ENCODE results near the gene SLC16A6. TPM values are rescaled to one million over a fixed set of nuclear protein-coding genes. Genes with fewer than 3 reads are reported as not detected.

Gene SLC16A6
- total RNA-seq, 1 experiment from 2014 or later = 0.70 TPM

GRCh38 chr17:68294617-68295016 is 3.7 kb upstream of the SLC16A6 start:
- POLR2A ChIA-PET (ENCODE audit: unreplicated experiment) = no interaction called here
- Histone ChIP-seq H3K4me2 (no peak overlapping the region), H3K79me2 (ENCODE audit: low read depth) (peaks cover 3% of the 10 kb centered on the region; the same call in 1 of the 2 replicates), H3K27me3 (ENCODE audit: insufficient read depth, low read depth) (no peaks in the 10 kb centered on the region), H3K27ac (no peak overlapping the region), H3F3A (ENCODE audit: insufficient read depth, low read depth) (peaks cover 13% of the 10 kb centered on the region), H3K9me2 (ENCODE audit: insufficient read depth) (no peaks in the 10 kb centered on the region), H4K20me1 (ENCODE audit: insufficient read depth) (no peaks in the 10 kb centered on the region), H3K36me3 (ENCODE audit: low read depth) (no peaks in the 10 kb centered on the region), H3K4me3 (no peak overlapping the region), H2AFZ (no peak overlapping the region), H3K4me1 (replicated peaks; ENCODE audit: insufficient read depth) (peaks cover 16% of the 10 kb centered on the region), H3K9me3 (ENCODE audit: insufficient read depth, low read depth) (no peaks in the 10 kb centered on the region)
- TF ChIP-seq CTCF (conservative IDR thresholded peaks at IDR 0.05) (no peak), EZH2 (IDR thresholded peaks at IDR 0.05; ENCODE audit: low read depth) (no peak)
- intact Hi-C loops (cut with micrococcal nuclease; ENCODE audit: unreplicated experiment) = loop anchor here (5.0 to 10.0 kb wide), 2 partner anchors 60 to 83 kb away; no protein-coding TSS in a partner anchor
- CTCF ChIA-PET = no interaction called here
- no peak for DNase-seq
- no TSS peak for BruUV-seq (replicated peaks)

GRCh38 chr17:68294196-68294555 is 3.2 kb upstream of the SLC16A6 start:
- no peak overlapping the region for H3K4me3 ChIP-seq
- no TSS peak for BruUV-seq (replicated peaks)
- no peak for TF ChIP-seq CTCF (conservative IDR thresholded peaks at IDR 0.05)
- no peak for TF ChIP-seq EZH2 (IDR thresholded peaks at IDR 0.05; ENCODE audit: low read depth)
- H3K27ac ChIP-seq = no peak overlapping the region
- CTCF ChIA-PET = no interaction called here
- no peaks in the 10 kb centered on the region for H4K20me1 ChIP-seq (ENCODE audit: insufficient read depth)
- peaks cover 20% of the 10 kb centered on the region for H3K4me1 ChIP-seq (replicated peaks; ENCODE audit: insufficient read depth)
- no peaks in the 10 kb centered on the region for H3K9me3 ChIP-seq (ENCODE audit: insufficient read depth, low read depth)
- H3F3A ChIP-seq (ENCODE audit: insufficient read depth, low read depth) = peaks cover 18% of the 10 kb centered on the region
- H3K79me2 ChIP-seq (ENCODE audit: low read depth) = peaks cover 3% of the 10 kb centered on the region; the same call in 1 of the 2 replicates
- DNase-seq = no peak
- POLR2A ChIA-PET (ENCODE audit: unreplicated experiment) = no interaction called here
- intact Hi-C loops (cut with micrococcal nuclease; ENCODE audit: unreplicated experiment) = loop anchor here (5.0 to 10.0 kb wide), 2 partner anchors 61 to 83 kb away; no protein-coding TSS in a partner anchor
- H3K4me2 ChIP-seq = no peak overlapping the region
- H2AFZ ChIP-seq = no peak overlapping the region
- H3K9me2 ChIP-seq (ENCODE audit: insufficient read depth) = no peaks in the 10 kb centered on the region
- H3K27me3 ChIP-seq (ENCODE audit: insufficient read depth, low read depth) = no peaks in the 10 kb centered on the region
- H3K36me3 ChIP-seq (ENCODE audit: low read depth) = no peaks in the 10 kb centered on the region

GRCh38 chr17:68293490-68294195 is 2.7 kb upstream of the SLC16A6 start:
- Histone ChIP-seq H3K27me3 (ENCODE audit: insufficient read depth, low read depth) (no peaks in the 10 kb centered on the region), H3K9me2 (ENCODE audit: insufficient read depth) (no peaks in the 10 kb centered on the region), H3K27ac (no peak overlapping the region), H2AFZ (no peak overlapping the region), H3K9me3 (ENCODE audit: insufficient read depth, low read depth) (no peaks in the 10 kb centered on the region), H3K4me3 (no peak overlapping the region), H3K79me2 (ENCODE audit: low read depth) (peaks cover 3% of the 10 kb centered on the region; the same call in 1 of the 2 replicates), H3K36me3 (ENCODE audit: low read depth) (no peaks in the 10 kb centered on the region), H3F3A (ENCODE audit: insufficient read depth, low read depth) (peaks cover 18% of the 10 kb centered on the region), H3K4me1 (replicated peaks; ENCODE audit: insufficient read depth) (peaks cover 20% of the 10 kb centered on the region), H4K20me1 (ENCODE audit: insufficient read depth) (no peaks in the 10 kb centered on the region), H3K4me2 (no peak overlapping the region)
- ChIA-PET POLR2A (ENCODE audit: unreplicated experiment) (no interaction called here), CTCF (no interaction called here)
- TF ChIP-seq CTCF (conservative IDR thresholded peaks at IDR 0.05) (no peak), EZH2 (IDR thresholded peaks at IDR 0.05; ENCODE audit: low read depth) (no peak)
- no TSS peak for BruUV-seq (replicated peaks)
- no peak for DNase-seq
- intact Hi-C loops (cut with micrococcal nuclease; ENCODE audit: unreplicated experiment) = loop anchor here (2.0 to 10.0 kb wide), 3 partner anchors 19 to 84 kb away; no protein-coding TSS in a partner anchor

Measured in PC-9 (cell line).